ACC112 (cell line): ENCODE measurements around the gene MICB.
A peak's percentile ranks its signal among the peaks of the same experiment; 100 is the strongest.
"Not testable (repeated sequence)": the region's sequence is repeated elsewhere in the genome, so short reads cannot be mapped to it uniquely, and the experiment has no call there.

Experiments used
- H2AFZ ChIP-seq: fragments of 200-600 bp; sonication (generic); one replicate; pipeline ENCODE4 v1.6.0; 2017; ENCODE audit warnings: antibody characterized with exemption, low read length; ENCODE audit not compliant: unreplicated experiment
- H3K27ac ChIP-seq: fragments of 200-600 bp; sonication (generic); 2 replicates; pipeline ENCODE4 v1.5.1; 2014; ENCODE audit warnings: low read depth, mild to moderate bottlenecking, antibody characterized with exemption, low read length, moderate library complexity
- H3K27me3 ChIP-seq: fragments of 200-600 bp; sonication (generic); 2 replicates; pipeline ENCODE4 v1.6.1; 2014; ENCODE audit warnings: mild to moderate bottlenecking, antibody characterized with exemption, low read length, moderate library complexity, mixed read lengths; ENCODE audit not compliant: insufficient read depth
- H3K36me3 ChIP-seq: fragments of 200-600 bp; sonication (generic); 2 replicates; pipeline ENCODE4 v1.6.1; 2016; ENCODE audit warnings: mild to moderate bottlenecking, antibody characterized with exemption, low read length, moderate library complexity, mixed read lengths; ENCODE audit not compliant: insufficient read depth
- H3K4me1 ChIP-seq: fragments of 200-600 bp; sonication (generic); one replicate; pipeline ENCODE4 v1.6.1; 2016; ENCODE audit warnings: low read length, mixed read lengths; ENCODE audit not compliant: insufficient read depth, unreplicated experiment, control insufficient read depth
- H3K4me3 ChIP-seq: fragments of 200-600 bp; sonication (generic); 2 replicates; pipeline ENCODE4 v1.5.1; 2014; ENCODE audit warnings: mild to moderate bottlenecking, low read depth, low read length
- H3K79me2 ChIP-seq: fragments of 200-600 bp; sonication (generic); one replicate; pipeline ENCODE4 v1.6.0; 2016; ENCODE audit warnings: low read length; ENCODE audit not compliant: control insufficient read depth, unreplicated experiment, insufficient read depth

MICB gene

GRCh38 chr6:31489086-31489485 lies 8.9 kb upstream of the MICB start:
- Histone ChIP-seq H2AFZ (no peak overlapping the region), H3K27ac (no peak overlapping the region), H3K4me3 (no peak overlapping the region), H3K4me1 (peaks cover 18% of the 10 kb centered on the region), H3K36me3 (no peaks in the 10 kb centered on the region), H3K79me2 (no peaks in the 10 kb centered on the region), H3K27me3 (no peaks in the 10 kb centered on the region)

GRCh38 chr6:31490115-31490873 lies 7.7 kb upstream of the MICB start:
- Histone ChIP-seq H3K27ac (no peak overlapping the region), H3K79me2 (no peaks in the 10 kb centered on the region), H2AFZ (no peak overlapping the region), H3K27me3 (no peaks in the 10 kb centered on the region), H3K4me3 (no peak overlapping the region), H3K36me3 (no peaks in the 10 kb centered on the region), H3K4me1 (peaks cover 11% of the 10 kb centered on the region)

DNA sequence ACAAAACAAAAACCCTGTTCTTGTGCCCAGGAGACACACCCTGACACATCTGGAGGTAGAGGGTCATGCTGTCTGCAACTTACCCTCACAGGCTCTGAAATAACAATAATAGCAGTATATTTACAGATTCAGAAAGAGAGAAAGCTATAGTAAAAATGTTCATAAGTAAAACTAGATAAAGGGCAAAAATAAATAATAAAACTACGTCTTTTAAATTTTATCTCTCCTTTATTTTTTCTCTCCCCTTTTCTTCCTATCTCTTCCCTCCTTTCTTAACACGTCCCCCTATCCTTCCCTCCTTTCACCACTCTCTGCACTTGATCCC lies 4.4 kb upstream of the MICB start:
- not testable (repeated sequence) for H2AFZ ChIP-seq, H3K27me3 ChIP-seq, H3K36me3 ChIP-seq
- H3K27ac ChIP-seq = peak overlapping the region; percentile 87
- H3K4me1 ChIP-seq = peaks cover 20% of the 10 kb centered on the region
- peak overlapping the region; percentile 92 for H3K4me3 ChIP-seq
- H3K79me2 ChIP-seq = peaks cover 17% of the 10 kb centered on the region

- Histone ChIP-seq H3K4me1 (peaks cover 24% of the 10 kb centered on the region), H2AFZ (peak overlapping the region; percentile 99), H3K36me3 (no peaks in the 10 kb centered on the region), H3K27me3 (no peaks in the 10 kb centered on the region), H3K79me2 (peaks cover 23% of the 10 kb centered on the region), H3K4me3 (peak overlapping the region; percentile 92), H3K27ac (peak overlapping the region; percentile 87)
These were observed 3.9 kb upstream of the MICB start for GRCh38 chr6:31493875-31494694.

- Histone ChIP-seq H2AFZ (no peak overlapping the region), H3K36me3 (no peaks in the 10 kb centered on the region), H3K79me2 (peaks cover 34% of the 10 kb centered on the region), H3K27ac (peak overlapping the region; percentile 87), H3K4me3 (peak overlapping the region; percentile 92), H3K27me3 (no peaks in the 10 kb centered on the region), H3K4me1 (peaks cover 30% of the 10 kb centered on the region)
These were observed 2.4 kb upstream of the MICB start for GRCh38 chr6:31495580-31495979.

- H3K79me2 ChIP-seq = peaks cover 47% of the 10 kb centered on the region
- not testable (repeated sequence) for H3K36me3 ChIP-seq, H3K27me3 ChIP-seq, H2AFZ ChIP-seq
- peak overlapping the region; percentile 40 for H3K27ac ChIP-seq
- H3K4me3 ChIP-seq = peak overlapping the region; percentile 77
- peaks cover 30% of the 10 kb centered on the region for H3K4me1 ChIP-seq
These were observed 1.1 kb upstream of the MICB start for GRCh38 chr6:31496826-31497225.

DNA sequence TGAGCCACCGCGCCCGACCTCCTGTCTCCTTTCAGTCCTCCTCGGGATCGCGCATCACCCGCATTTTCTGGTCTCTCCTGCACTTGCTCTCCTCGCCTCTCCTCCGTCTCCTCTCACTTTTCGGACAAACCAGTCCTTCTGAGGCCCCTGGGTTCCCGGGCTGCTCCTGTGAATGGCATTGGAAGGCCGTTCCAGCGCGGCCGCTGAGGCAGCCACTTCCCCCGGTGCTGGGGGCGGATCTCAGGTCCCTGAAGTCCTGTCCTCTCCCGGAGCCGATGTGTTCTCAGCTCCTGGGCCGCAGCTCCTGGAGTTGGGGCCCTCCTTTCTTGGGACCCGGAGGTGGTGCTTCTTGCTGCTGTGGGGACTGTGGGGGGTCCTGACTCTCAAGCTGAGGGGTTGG lies 803 bp downstream of the MICB start:
- Histone ChIP-seq H3K4me1 (peaks cover 23% of the 10 kb centered on the region), H3K79me2 (peaks cover 66% of the 10 kb centered on the region), H3K36me3 (no peaks in the 10 kb centered on the region), H3K4me3 (peak overlapping the region; percentile 77), H3K27me3 (no peaks in the 10 kb centered on the region), H3K27ac (no peak overlapping the region), H2AFZ (no peak overlapping the region)

DNA sequence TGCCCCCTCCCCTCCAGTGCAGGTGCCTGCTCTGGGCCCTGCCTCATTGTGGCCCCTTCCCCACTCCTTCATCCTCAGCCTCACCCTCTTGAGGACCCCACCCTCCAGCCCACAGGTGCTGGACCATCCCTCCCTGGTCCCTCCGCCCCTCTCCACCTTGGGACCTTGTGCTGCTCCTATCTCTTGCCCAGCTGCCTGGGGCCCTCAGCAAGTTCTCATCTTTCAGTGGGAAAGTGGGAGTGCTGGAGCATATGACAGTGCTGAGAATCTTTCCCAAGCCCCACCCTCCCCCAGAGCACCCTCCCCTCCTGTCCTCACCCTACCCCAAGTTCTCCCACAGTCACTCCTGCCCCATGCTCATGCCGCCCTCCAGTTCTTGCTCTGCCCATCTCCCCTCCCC lies 1.7 kb downstream of the MICB start:
- H3K79me2 ChIP-seq = peaks cover 72% of the 10 kb centered on the region
- not testable (repeated sequence) for H2AFZ ChIP-seq, H3K36me3 ChIP-seq, H3K27me3 ChIP-seq, H3K27ac ChIP-seq, H3K4me3 ChIP-seq
- peaks cover 23% of the 10 kb centered on the region for H3K4me1 ChIP-seq

- Histone ChIP-seq H3K4me1 (peaks cover 10% of the 10 kb centered on the region), H2AFZ (no peak overlapping the region), H3K27me3 (no peaks in the 10 kb centered on the region), H3K27ac (no peak overlapping the region), H3K36me3 (0 out of 2 replicates have a peak, but pooled peaks cover 5% of the 10 kb centered on the region), H3K4me3 (no peak overlapping the region), H3K79me2 (peaks cover 67% of the 10 kb centered on the region)
These were observed 4.6 kb downstream of the MICB start for GRCh38 chr6:31502586-31502985.

DNA sequence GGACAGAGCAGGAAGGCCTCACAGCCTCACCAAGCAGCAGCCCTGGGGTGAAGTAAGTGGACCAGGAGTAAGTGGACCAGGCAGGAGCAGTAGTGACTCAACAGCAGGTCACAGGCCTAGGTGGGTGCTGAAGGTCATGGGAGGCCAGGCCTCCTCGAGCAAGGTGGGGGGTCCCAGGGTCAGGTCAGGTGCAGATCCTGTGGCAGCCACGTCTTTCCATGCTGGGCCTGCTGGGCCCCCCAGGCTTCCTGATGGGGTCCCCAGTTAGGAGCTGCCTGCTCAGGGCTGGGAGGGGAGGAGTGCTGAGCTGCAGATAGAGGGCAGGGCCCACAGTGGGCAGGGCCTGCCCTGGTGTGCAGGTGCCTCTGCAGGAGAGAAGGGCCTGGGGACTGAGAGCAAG lies 11.1 kb downstream of the MICB start:
- H2AFZ ChIP-seq, H3K27me3 ChIP-seq, H3K27ac ChIP-seq, H3K4me3 ChIP-seq: not testable (repeated sequence)
- Histone ChIP-seq H3K4me1 (peaks cover 12% of the 10 kb centered on the region), H3K79me2 (peaks cover 15% of the 10 kb centered on the region), H3K36me3 (peaks cover 13% of the 10 kb centered on the region; the same call in 1 of the 2 replicates)

DNA sequence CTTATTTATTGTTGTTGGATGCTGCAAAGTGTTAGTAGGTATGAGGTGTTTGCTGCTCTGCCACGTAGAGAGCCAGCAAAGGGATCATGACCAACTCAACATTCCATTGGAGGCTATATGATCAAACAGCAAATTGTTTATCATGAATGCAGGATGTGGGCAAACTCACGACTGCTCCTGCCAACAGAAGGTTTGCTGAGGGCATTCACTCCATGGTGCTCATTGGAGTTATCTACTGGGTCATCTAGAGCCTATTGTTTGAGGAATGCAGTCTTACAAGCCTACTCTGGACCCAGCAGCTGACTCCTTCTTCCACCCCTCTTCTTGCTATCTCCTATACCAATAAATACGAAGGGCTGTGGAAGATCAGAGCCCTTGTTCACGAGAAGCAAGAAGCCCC lies 12.1 kb downstream of the MICB start:
- no peak overlapping the region for H3K27ac ChIP-seq
- no peaks in the 10 kb centered on the region for H3K27me3 ChIP-seq
- peaks cover 12% of the 10 kb centered on the region for H3K4me1 ChIP-seq
- H3K79me2 ChIP-seq = peaks cover 8% of the 10 kb centered on the region
- peaks cover 13% of the 10 kb centered on the region; the same call in 1 of the 2 replicates for H3K36me3 ChIP-seq
- no peak overlapping the region for H2AFZ ChIP-seq
- H3K4me3 ChIP-seq = no peak overlapping the region
